H9 (cell line): ENCODE measurements around the gene SIM1. TPM values are rescaled to one million over a fixed set of nuclear protein-coding genes. Genes with fewer than 3 reads are reported as not detected.

Experiments
- DNase-seq: peaks from one replicate; pipeline ENCODE4 v3.0.0-alpha.2; 2017
- H2AFZ ChIP-seq: one replicate; pipeline ENCODE4 v1.6.1; 2013; ENCODE audit warnings: mild to moderate bottlenecking, low read length, control low read depth, moderate library complexity
- H2AK5ac ChIP-seq: 2 replicates; pipeline ENCODE4 v1.6.1; 2013; ENCODE audit warnings: low read length, control low read depth, mixed read lengths; ENCODE audit not compliant: insufficient read length
- H2BK120ac ChIP-seq: one replicate; pipeline ENCODE4 v1.6.1; 2013; ENCODE audit warnings: low read depth, mild to moderate bottlenecking, low read length, control low read depth, inconsistent platforms; ENCODE audit not compliant: poor library complexity, severe bottlenecking
- H2BK12ac ChIP-seq: 2 replicates; pipeline ENCODE4 v1.6.1; 2013; ENCODE audit warnings: low read length, control low read depth, mixed read lengths, low read depth; ENCODE audit not compliant: insufficient read length
- H2BK15ac ChIP-seq: 2 replicates; pipeline ENCODE4 v1.6.1; 2013; ENCODE audit warnings: low read depth, low read length, control low read depth
- H2BK20ac ChIP-seq: one replicate; pipeline ENCODE4 v1.6.1; 2013; ENCODE audit warnings: low read depth, mild to moderate bottlenecking, low read length, control low read depth, inconsistent platforms; ENCODE audit not compliant: poor library complexity, severe bottlenecking
- H2BK5ac ChIP-seq: 2 replicates; pipeline ENCODE4 v1.6.1; 2013; ENCODE audit warnings: low read length, control low read depth, mixed read lengths; ENCODE audit not compliant: insufficient read length
- H3K14ac ChIP-seq: 2 replicates; pipeline ENCODE4 v1.6.1; 2013; ENCODE audit warnings: low read length, control low read depth; ENCODE audit not compliant: insufficient read depth
- H3K18ac ChIP-seq: 2 replicates; pipeline ENCODE4 v1.6.1; 2013; ENCODE audit warnings: low read depth, mild to moderate bottlenecking, mixed read lengths, low read length, control low read depth; ENCODE audit not compliant: insufficient read length
- H3K23ac ChIP-seq: 2 replicates; pipeline ENCODE4 v1.6.1; 2013; ENCODE audit warnings: low read length, control low read depth, mixed read lengths, low read depth; ENCODE audit not compliant: insufficient read length
- H3K23me2 ChIP-seq: 2 replicates; pipeline ENCODE4 v1.6.1; 2013; ENCODE audit warnings: low read depth, mild to moderate bottlenecking, mixed read lengths, low read length, control low read depth; ENCODE audit not compliant: insufficient read length, poor library complexity, severe bottlenecking
- H3K27ac ChIP-seq: 2 replicates; pipeline ENCODE4 v1.5.1; 2013; ENCODE audit warnings: low read length, control low read depth, mixed read lengths, low read depth; ENCODE audit not compliant: insufficient read length
- H3K27me3 ChIP-seq: 2 replicates; pipeline ENCODE4 v1.6.1; 2013; ENCODE audit warnings: low read length, control low read depth, inconsistent platforms; ENCODE audit not compliant: insufficient read depth
- H3K4ac ChIP-seq: 2 replicates; pipeline ENCODE4 v1.6.1; 2013; ENCODE audit warnings: low read depth, mild to moderate bottlenecking, control low read depth, inconsistent platforms, low read length, moderate library complexity
- H3K4me1 ChIP-seq: 2 replicates; pipeline ENCODE4 v1.6.1; 2013; ENCODE audit warnings: low read length, control low read depth, inconsistent platforms; ENCODE audit not compliant: insufficient read depth
- H3K4me2 ChIP-seq: 2 replicates; pipeline ENCODE4 v1.6.1; 2013; ENCODE audit warnings: low read length, control low read depth, mixed read lengths; ENCODE audit not compliant: insufficient read length, insufficient read depth
- H3K56ac ChIP-seq: 2 replicates; pipeline ENCODE4 v1.6.1; 2013; ENCODE audit warnings: low read depth, mild to moderate bottlenecking, mixed read lengths, low read length, control low read depth; ENCODE audit not compliant: insufficient read length
- H3K79me1 ChIP-seq: 2 replicates; pipeline ENCODE4 v1.6.1; 2013; ENCODE audit warnings: low read depth, mild to moderate bottlenecking, moderate library complexity, low read length, control low read depth, inconsistent platforms; ENCODE audit not compliant: insufficient read depth, poor library complexity, severe bottlenecking
- H3K79me2 ChIP-seq: 2 replicates; pipeline ENCODE4 v1.6.1; 2013; ENCODE audit warnings: low read length, control low read depth, inconsistent platforms; ENCODE audit not compliant: insufficient read depth
- H3K9ac ChIP-seq: 2 replicates; pipeline ENCODE4 v1.6.1; 2013; ENCODE audit warnings: low read length, control low read depth, mixed read lengths; ENCODE audit not compliant: insufficient read length; ENCODE audit errors: extremely low read depth
- H3K9me3 ChIP-seq: one replicate; pipeline ENCODE4 v1.6.1; 2013; ENCODE audit warnings: low read depth, low read length, inconsistent platforms; ENCODE audit not compliant: control insufficient read depth
- H3T11ph ChIP-seq: one replicate; pipeline ENCODE4 v1.6.1; 2013; ENCODE audit warnings: mild to moderate bottlenecking, low read length, control low read depth, inconsistent platforms
- H4K20me1 ChIP-seq: one replicate; pipeline ENCODE4 v1.6.1; 2013; ENCODE audit not compliant: control insufficient read depth, insufficient read length, insufficient read depth
- H4K5ac ChIP-seq: 2 replicates; pipeline ENCODE4 v1.6.1; 2013; ENCODE audit warnings: low read depth, mild to moderate bottlenecking, mixed read lengths, low read length, control low read depth; ENCODE audit not compliant: insufficient read length
- H4K8ac ChIP-seq: replicated peaks from 2 replicates; pipeline ENCODE4 v1.6.1; 2013; ENCODE audit warnings: low read length, control low read depth, mixed read lengths, low read depth; ENCODE audit not compliant: insufficient read length
- H4K91ac ChIP-seq: 2 replicates; pipeline ENCODE4 v1.6.1; 2013; ENCODE audit warnings: low read depth, mild to moderate bottlenecking, moderate library complexity, mixed read lengths, low read length, control low read depth; ENCODE audit not compliant: insufficient read length
- H3K27ac Mint-ChIP-seq, 3 experiments: 2 replicates in 2 of 3; 3 replicates in 1 of 3; pipeline ENCODE4 v1.8.0; 2020 to 2021; ENCODE audit warnings: mixed read lengths in 3 of 3, mild to moderate bottlenecking in 1 of 3, moderate library complexity in 1 of 3
- H3K27me3 Mint-ChIP-seq: 2 replicates; pipeline ENCODE4 v1.8.0; 2021; ENCODE audit warnings: low read depth, mild to moderate bottlenecking, moderate library complexity, mixed read lengths
- H3K36me3 Mint-ChIP-seq, 3 experiments: 2 replicates in 2 of 3; 3 replicates in 1 of 3; pipeline ENCODE4 v1.8.0; 2020 to 2021; ENCODE audit warnings: low read depth in 3 of 3, mixed read lengths in 3 of 3; ENCODE audit not compliant: insufficient read depth in 1 of 3
- H3K4me1 Mint-ChIP-seq, 2 experiments: 2 replicates each; pipeline ENCODE4 v1.8.0; 2020; ENCODE audit warnings: mixed read lengths in 2 of 2
- H3K4me3 Mint-ChIP-seq, 2 experiments: 2 replicates in 1 of 2; 3 replicates in 1 of 2; pipeline ENCODE4 v1.8.0; 2020 to 2021; ENCODE audit warnings: mild to moderate bottlenecking in 2 of 2, mixed read lengths in 2 of 2, moderate library complexity in 1 of 2
- H3K9me3 Mint-ChIP-seq, 2 experiments: 2 replicates in 1 of 2; 3 replicates in 1 of 2; pipeline ENCODE4 v1.8.0; 2020; ENCODE audit warnings: mild to moderate bottlenecking in 2 of 2, mixed read lengths in 2 of 2, moderate library complexity in 1 of 2
- WGBS: extraction: QIAGEN DNeasy Blood & Tissue Kit; methylation state at CpG from one replicate; pipeline ENCODE4 v1.1.7; 2013; ENCODE audit warnings: missing lambda C conversion rate, low lambda C conversion rate, mixed read lengths; ENCODE audit not compliant: insufficient read length; ENCODE audit errors: extremely low coverage; 5-methylcytosine and 5-hydroxymethylcytosine counted together
- total RNA-seq: library from RNA; stranded (reverse); gene quantifications from 2 replicates; pipeline ENCODE4 v1.2.1, GENCODE V29; 2021
- TF ChIP-seq, protein P1 (sequence below): fragments of 200-600 bp; sonication (generic); conservative IDR thresholded peaks from 3 replicates; pipeline ENCODE4 v1.8.0; 2021; ENCODE audit warnings: antibody characterized with exemption, mild to moderate bottlenecking

Gene SIM1
- total RNA-seq, 1 experiment from 2014 or later = not detected

DNA sequence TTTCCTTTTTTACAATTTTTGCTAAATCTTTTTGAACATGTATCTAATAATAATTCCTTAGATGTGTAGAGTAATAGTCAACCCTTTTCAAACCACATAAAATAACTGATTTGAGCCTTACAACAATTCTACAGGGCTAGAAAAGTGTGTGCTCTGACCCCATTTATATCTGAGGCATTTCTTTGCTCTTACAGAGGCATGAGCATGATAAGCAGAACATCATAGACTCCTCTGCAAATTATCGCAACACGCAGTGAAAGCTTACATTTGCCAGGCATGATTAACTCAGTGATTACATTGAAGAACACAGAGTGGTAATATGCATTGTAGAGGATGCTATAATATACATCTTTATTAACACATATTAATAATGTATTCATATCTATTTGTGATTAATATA, 120.4 kb downstream of the SIM1 start:
- H3K27ac ChIP-seq = no peak overlapping the region
- H3K4me1 Mint-ChIP-seq = peaks cover 10 to 11% of the 10 kb centered on the region in 2 experiments

More for the DNA sequence above, 120.4 kb downstream of the SIM1 start:
- Histone ChIP-seq H2BK20ac (no peak overlapping the region), H4K20me1 (no peaks in the 10 kb centered on the region), H3K27me3 (no peaks in the 10 kb centered on the region), H3K4me2 (no peak overlapping the region), H3K4me1 (no peaks in the 10 kb centered on the region), H4K5ac (no peak overlapping the region), H3K4ac (no peak overlapping the region), H2AFZ (no peak overlapping the region), H4K91ac (no peak overlapping the region), H3K9ac (no peak overlapping the region), H2BK120ac (no peak overlapping the region), H2BK5ac (no peak overlapping the region), H3K56ac (no peak overlapping the region), H2BK15ac (no peak overlapping the region), H3K18ac (no peak overlapping the region), H4K8ac (no peak overlapping the region), H3K14ac (no peak overlapping the region), H2BK12ac (no peak overlapping the region), H3K23me2 (no peaks in the 10 kb centered on the region), H2AK5ac (no peak overlapping the region), H3K23ac (no peak overlapping the region), H3K79me1 (no peaks in the 10 kb centered on the region), H3T11ph (no peak overlapping the region), H3K79me2 (no peaks in the 10 kb centered on the region), H3K9me3 (no peaks in the 10 kb centered on the region)
- Mint-ChIP-seq H3K36me3 (no peaks in the 10 kb centered on the region), H3K4me3 (no peak overlapping the region), H3K9me3 (no peaks in the 10 kb centered on the region; a peak in 1 of 5 replicates), H3K27ac (no peak overlapping the region), H3K27me3 (no peaks in the 10 kb centered on the region)
- no peak for DNase-seq
- WGBS = no CpG with 5 or more reads among the region's 2 CpGs
- TF ChIP-seq, protein P1, sequence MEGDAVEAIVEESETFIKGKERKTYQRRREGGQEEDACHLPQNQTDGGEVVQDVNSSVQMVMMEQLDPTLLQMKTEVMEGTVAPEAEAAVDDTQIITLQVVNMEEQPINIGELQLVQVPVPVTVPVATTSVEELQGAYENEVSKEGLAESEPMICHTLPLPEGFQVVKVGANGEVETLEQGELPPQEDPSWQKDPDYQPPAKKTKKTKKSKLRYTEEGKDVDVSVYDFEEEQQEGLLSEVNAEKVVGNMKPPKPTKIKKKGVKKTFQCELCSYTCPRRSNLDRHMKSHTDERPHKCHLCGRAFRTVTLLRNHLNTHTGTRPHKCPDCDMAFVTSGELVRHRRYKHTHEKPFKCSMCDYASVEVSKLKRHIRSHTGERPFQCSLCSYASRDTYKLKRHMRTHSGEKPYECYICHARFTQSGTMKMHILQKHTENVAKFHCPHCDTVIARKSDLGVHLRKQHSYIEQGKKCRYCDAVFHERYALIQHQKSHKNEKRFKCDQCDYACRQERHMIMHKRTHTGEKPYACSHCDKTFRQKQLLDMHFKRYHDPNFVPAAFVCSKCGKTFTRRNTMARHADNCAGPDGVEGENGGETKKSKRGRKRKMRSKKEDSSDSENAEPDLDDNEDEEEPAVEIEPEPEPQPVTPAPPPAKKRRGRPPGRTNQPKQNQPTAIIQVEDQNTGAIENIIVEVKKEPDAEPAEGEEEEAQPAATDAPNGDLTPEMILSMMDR = no peak
